ENCODE results near the gene CTNNA3.

- TF ChIP-seq CTCF (IDR thresholded peaks at IDR 0.05 in 4 of 5, conservative IDR thresholded peaks at IDR 0.05 in 1 of 5) (no peak), POLR2A (IDR thresholded peaks at IDR 0.05) (no peak)
These were observed 262.7 kb downstream of the CTNNA3 start for GRCh38 chr10:67433276-67433675.
